Epidermal melanocyte (primary cell): ENCODE data around the gene SORCS1.

ENCODE experiments used
- DNase-seq: peaks from one replicate; pipeline ENCODE4 v3.0.0; 2011; ENCODE audit warnings: low spot score; ENCODE audit not compliant: insufficient read length

Gene SORCS1

GRCh38 chr10:106551501-106552062 lies 612.9 kb downstream of the SORCS1 start:
- no peak for DNase-seq

- DNase-seq: no peak
These were observed 615.7 kb downstream of the SORCS1 start for GRCh38 chr10:106548832-106549231.

- DNase-seq: no peak
These were observed 617.4 kb downstream of the SORCS1 start for GRCh38 chr10:106547047-106547635.

- no peak for DNase-seq
These were observed 622.0 kb downstream of the SORCS1 start for GRCh38 chr10:106542461-106542860.

GRCh38 chr10:106540645-106541044 lies 623.9 kb downstream of the SORCS1 start:
- no peak for DNase-seq

GRCh38 chr10:106537866-106538265 lies 626.6 kb downstream of the SORCS1 start:
- DNase-seq: no peak

GRCh38 chr10:106535304-106535953 lies 629.1 kb downstream of the SORCS1 start:
- no peak for DNase-seq

GRCh38 chr10:106534441-106534840 lies 630.1 kb downstream of the SORCS1 start:
- no peak for DNase-seq

- no peak for DNase-seq
These were observed 635.8 kb downstream of the SORCS1 start for GRCh38 chr10:106528702-106529101.

GRCh38 chr10:106525835-106526234 lies 638.7 kb downstream of the SORCS1 start:
- DNase-seq: no peak
